Osteoblast (primary cell): ENCODE data around the gene ZNF185. TPM values are rescaled to one million over a fixed set of nuclear protein-coding genes. Genes with fewer than 3 reads are reported as not detected.
"Not testable (repeated sequence)": the region's sequence is repeated elsewhere in the genome, so short reads cannot be mapped to it uniquely, and the experiment has no call there.

Experiments
- DNase-seq: peaks from one replicate; pipeline ENCODE4 v3.0.0; 2011; ENCODE audit warnings: low spot score, mixed read lengths; ENCODE audit not compliant: insufficient read length; ENCODE audit errors: missing footprints
- H2AFZ ChIP-seq: 2 replicates; pipeline ENCODE4 v1.6.0; 2011; ENCODE audit warnings: mild to moderate bottlenecking, low read length
- H3K27ac ChIP-seq: 2 replicates; pipeline ENCODE4 v1.5.1; 2011; ENCODE audit warnings: mild to moderate bottlenecking, low read depth, low read length, moderate library complexity
- H3K27me3 ChIP-seq: 2 replicates; pipeline ENCODE4 v1.6.0; 2012; ENCODE audit warnings: mild to moderate bottlenecking, control low read depth, inconsistent platforms, low read length, moderate library complexity; ENCODE audit not compliant: insufficient read depth
- H3K36me3 ChIP-seq: 2 replicates; pipeline ENCODE4 v1.5.1; 2011; ENCODE audit warnings: mild to moderate bottlenecking, low read length, control low read depth, moderate library complexity; ENCODE audit not compliant: insufficient read depth
- H3K4me1 ChIP-seq: 2 replicates; pipeline ENCODE4 v1.5.1; 2011; ENCODE audit warnings: mild to moderate bottlenecking, low read length, control low read depth, moderate library complexity; ENCODE audit not compliant: insufficient read depth
- H3K4me2 ChIP-seq: 2 replicates; pipeline ENCODE4 v1.6.0; 2011; ENCODE audit warnings: mild to moderate bottlenecking, low read length; ENCODE audit not compliant: insufficient read depth
- H3K4me3 ChIP-seq: fragments of 200-600 bp; sonication (generic); 3 replicates; pipeline ENCODE4 v1.5.1; 2012; ENCODE audit warnings: mild to moderate bottlenecking, low read length, inconsistent platforms; ENCODE audit not compliant: insufficient read depth
- H3K79me2 ChIP-seq: 2 replicates; pipeline ENCODE4 v1.6.0; 2012; ENCODE audit warnings: mild to moderate bottlenecking, low read length, control low read depth, inconsistent platforms; ENCODE audit not compliant: insufficient read depth
- H3K9me3 ChIP-seq: 2 replicates; pipeline ENCODE4 v1.5.1; 2011; ENCODE audit warnings: low read depth, low read length, control low read depth
- H4K20me1 ChIP-seq: 2 replicates; pipeline ENCODE4 v1.6.0; 2012; ENCODE audit warnings: mild to moderate bottlenecking, low read length, control low read depth; ENCODE audit not compliant: insufficient read depth
- total RNA-seq: library from RNA; depleted of rRNA; stranded (reverse); fragments of >200 nt; gene quantifications from 2 replicates; pipeline ENCODE4 v1.2.3, GENCODE V29; 2012
- TF ChIP-seq, protein P1 (sequence below): IDR thresholded peaks from 2 replicates; pipeline ENCODE4 v1.5.1; 2011; ENCODE audit warnings: mild to moderate bottlenecking, low read depth, low read length, moderate library complexity; ENCODE audit errors: extremely low read depth

Gene ZNF185
- total RNA-seq, 1 donor: 1.1 TPM

DNA sequence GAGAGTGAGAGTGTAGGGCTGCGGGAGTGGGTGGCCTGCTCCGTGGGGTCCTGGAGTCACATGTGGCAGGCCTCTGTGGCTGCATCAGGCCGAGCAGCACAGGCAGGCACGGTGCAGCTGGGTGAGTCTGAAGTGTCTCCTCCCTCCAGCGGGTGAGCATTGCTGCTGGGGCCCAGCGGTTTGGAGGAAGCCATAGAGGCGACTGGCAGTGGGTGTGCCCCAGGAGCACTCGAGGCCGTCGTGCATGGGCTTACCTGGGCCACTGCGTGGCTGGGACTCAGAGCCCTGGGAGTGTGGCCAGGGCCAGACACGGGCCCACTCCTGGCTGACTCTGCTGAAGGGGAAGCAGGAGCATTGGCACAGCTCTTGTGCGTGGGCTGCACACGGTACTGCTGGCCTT is 10.6 kb downstream of the ZNF185 start:
- H3K9me3 ChIP-seq: no peaks in the 10 kb centered on the region
- peaks cover 3% of the 10 kb centered on the region for H4K20me1 ChIP-seq
- no peaks in the 10 kb centered on the region for H3K27me3 ChIP-seq
- H3K27ac ChIP-seq: no peak overlapping the region
- H3K79me2 ChIP-seq: no peaks in the 10 kb centered on the region
- peak; percentile 61 for DNase-seq
- H3K4me2 ChIP-seq: no peak overlapping the region
- H3K36me3 ChIP-seq: no peaks in the 10 kb centered on the region
- TF ChIP-seq, protein P1, sequence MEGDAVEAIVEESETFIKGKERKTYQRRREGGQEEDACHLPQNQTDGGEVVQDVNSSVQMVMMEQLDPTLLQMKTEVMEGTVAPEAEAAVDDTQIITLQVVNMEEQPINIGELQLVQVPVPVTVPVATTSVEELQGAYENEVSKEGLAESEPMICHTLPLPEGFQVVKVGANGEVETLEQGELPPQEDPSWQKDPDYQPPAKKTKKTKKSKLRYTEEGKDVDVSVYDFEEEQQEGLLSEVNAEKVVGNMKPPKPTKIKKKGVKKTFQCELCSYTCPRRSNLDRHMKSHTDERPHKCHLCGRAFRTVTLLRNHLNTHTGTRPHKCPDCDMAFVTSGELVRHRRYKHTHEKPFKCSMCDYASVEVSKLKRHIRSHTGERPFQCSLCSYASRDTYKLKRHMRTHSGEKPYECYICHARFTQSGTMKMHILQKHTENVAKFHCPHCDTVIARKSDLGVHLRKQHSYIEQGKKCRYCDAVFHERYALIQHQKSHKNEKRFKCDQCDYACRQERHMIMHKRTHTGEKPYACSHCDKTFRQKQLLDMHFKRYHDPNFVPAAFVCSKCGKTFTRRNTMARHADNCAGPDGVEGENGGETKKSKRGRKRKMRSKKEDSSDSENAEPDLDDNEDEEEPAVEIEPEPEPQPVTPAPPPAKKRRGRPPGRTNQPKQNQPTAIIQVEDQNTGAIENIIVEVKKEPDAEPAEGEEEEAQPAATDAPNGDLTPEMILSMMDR: no peak
- peaks cover 12% of the 10 kb centered on the region for H3K4me1 ChIP-seq
- no peak overlapping the region for H3K4me3 ChIP-seq
- no peak overlapping the region for H2AFZ ChIP-seq

GRCh38 chrX:152910018-152910417 is 12.2 kb downstream of the ZNF185 start:
- H3K4me3 ChIP-seq, H3K27ac ChIP-seq, H3K36me3 ChIP-seq, H3K27me3 ChIP-seq, H2AFZ ChIP-seq, H3K9me3 ChIP-seq, H3K4me2 ChIP-seq, H3K79me2 ChIP-seq, H3K4me1 ChIP-seq, H4K20me1 ChIP-seq: not testable (repeated sequence)
- DNase-seq: peak; percentile 66

GRCh38 chrX:152912106-152912505 is 14.2 kb downstream of the ZNF185 start:
- DNase-seq: peak; percentile 76
- Histone ChIP-seq H3K27ac (no peak overlapping the region), H3K79me2 (no peaks in the 10 kb centered on the region), H3K4me3 (no peak overlapping the region), H2AFZ (no peak overlapping the region), H3K27me3 (no peaks in the 10 kb centered on the region), H4K20me1 (peaks cover 3% of the 10 kb centered on the region), H3K4me2 (no peak overlapping the region), H3K9me3 (no peaks in the 10 kb centered on the region), H3K4me1 (peaks cover 7% of the 10 kb centered on the region), H3K36me3 (no peaks in the 10 kb centered on the region)
- TF ChIP-seq, protein P1: peak; percentile 30

- no peak overlapping the region for H3K27ac ChIP-seq
- H3K4me1 ChIP-seq: peaks cover 7% of the 10 kb centered on the region
- H3K9me3 ChIP-seq: no peaks in the 10 kb centered on the region
- no peaks in the 10 kb centered on the region for H3K27me3 ChIP-seq
- TF ChIP-seq, protein P1: no peak
- peaks cover 3% of the 10 kb centered on the region for H4K20me1 ChIP-seq
- H3K4me3 ChIP-seq: no peak overlapping the region
- peak; percentile 77 for DNase-seq
- no peaks in the 10 kb centered on the region for H3K79me2 ChIP-seq
- H3K36me3 ChIP-seq: no peaks in the 10 kb centered on the region
- H3K4me2 ChIP-seq: no peak overlapping the region
- H2AFZ ChIP-seq: no peak overlapping the region
These were observed 14.8 kb downstream of the ZNF185 start for GRCh38 chrX:152912641-152913040.
